Cardiac fibroblast (primary cell): Measurements from ENCODE around the gene CRYGN.
A peak's percentile ranks its signal among the peaks of the same experiment; 100 is the strongest.

Experiments used
- DNase-seq, 2 donors: peaks; one replicate each; pipeline versions ENCODE4 v3.0.0 to v3.0.0-alpha.2; 2010; ENCODE audit warnings: low read depth in 2 of 2
- H3K4me3 ChIP-seq, 2 donors: replicated peaks in 1 of 2; 1 replicate in 1 of 2; 2 replicates in 1 of 2; pipeline ENCODE4 v1.5.1; 2011; ENCODE audit warnings: low read depth in 2 of 2, low read length in 2 of 2, mild to moderate bottlenecking in 2 of 2, moderate library complexity in 1 of 2
- CTCF ChIP-seq: IDR thresholded peaks from one replicate; pipeline ENCODE4 v1.5.1; 2011; ENCODE audit warnings: low read depth, mild to moderate bottlenecking, low read length, inconsistent platforms

Gene CRYGN

DNA sequence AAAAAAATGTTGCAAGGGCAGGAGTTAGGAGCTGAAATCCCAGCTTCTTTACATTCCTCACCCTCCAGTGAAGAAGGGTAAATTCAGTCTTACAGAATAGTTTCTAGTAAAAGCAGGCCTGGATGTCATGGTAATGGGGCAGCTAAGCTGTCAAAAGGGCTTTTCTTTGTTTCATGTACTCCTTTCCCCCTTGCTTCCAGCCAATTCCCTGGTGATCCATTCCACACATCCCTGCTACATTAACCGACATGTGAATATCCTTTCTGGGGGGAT, 43.7 kb upstream of the CRYGN start:
- TF ChIP-seq CTCF: no peak
- H3K4me3 ChIP-seq: no peak overlapping the region
- no peak for DNase-seq

DNA sequence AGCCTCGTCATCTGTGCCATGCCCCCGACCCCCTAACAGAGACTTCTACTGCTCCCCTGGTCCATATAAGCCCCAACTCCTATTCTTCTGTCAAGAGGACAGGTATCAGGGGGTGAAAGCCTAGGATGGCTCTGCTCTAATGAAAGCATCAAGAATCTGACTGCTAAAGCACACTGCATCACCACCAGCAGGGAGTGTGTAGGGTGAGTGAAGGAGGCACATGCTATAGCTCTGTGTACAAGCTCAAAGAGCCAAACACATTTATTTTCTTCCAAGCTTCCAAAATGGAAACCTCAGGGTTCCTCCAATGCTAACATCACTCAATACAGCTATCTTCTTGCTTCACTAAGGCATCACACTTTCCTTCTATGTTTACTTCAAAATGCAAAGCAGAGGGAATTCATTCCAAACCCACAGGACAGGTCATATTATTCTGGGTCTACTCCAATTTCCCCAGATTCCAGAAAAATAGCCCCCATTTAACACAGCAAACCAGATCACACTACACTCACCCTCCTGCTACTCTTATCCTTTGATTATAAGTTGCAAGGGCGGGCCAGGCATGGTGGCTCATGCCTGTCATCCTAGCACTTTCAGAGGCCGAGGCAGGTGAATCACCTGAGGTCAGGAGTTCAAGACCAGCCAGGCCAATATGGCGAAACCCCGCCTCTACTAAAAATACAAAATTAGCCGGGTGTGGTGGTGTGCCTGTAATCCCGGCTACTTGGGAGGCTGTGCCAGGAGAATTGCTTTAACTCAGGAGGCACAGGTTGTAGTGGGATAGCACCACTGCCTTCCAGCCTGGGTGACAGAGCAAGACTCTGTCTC, 43.2 kb upstream of the CRYGN start:
- no peak for TF ChIP-seq CTCF
- DNase-seq: no peak
- H3K4me3 ChIP-seq: no peak overlapping the region

DNA sequence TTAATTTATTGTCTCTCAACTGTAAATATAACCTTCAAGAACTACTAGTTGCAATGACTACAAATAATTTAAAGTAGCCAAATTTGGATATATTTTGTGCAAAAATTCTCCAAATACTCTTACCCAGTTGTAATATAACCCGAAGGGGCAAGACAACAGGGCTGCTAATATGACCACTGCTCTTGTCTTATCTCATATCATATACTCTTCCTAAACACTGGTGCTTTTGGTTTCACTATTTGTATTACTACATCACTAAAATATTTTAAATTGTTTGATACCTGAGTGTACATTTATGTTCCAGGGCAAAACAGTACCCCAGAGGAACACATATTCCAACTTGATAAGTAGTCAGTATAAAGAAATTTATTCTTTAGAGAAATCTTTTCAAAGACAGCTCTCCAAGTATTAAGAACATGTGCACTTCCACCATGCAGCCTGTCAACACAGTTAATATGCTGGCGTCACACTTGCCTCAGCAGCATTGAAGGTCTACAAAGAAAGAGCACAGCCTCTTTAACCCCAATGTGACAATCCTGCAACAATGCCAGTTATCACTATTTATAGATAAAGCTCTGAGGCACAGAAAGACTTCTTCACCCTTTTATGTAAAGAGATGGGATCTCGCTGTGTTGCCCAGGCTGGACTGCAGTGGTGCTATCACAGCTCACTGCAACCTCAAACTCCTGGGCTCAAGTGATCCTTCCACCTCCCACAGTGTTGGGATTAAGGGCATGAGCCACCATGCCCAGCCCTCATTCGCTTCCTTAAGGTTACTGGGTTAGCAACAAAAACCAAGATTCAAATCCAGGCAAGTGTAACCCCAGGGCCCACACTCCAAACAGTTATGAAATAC, 41.9 kb upstream of the CRYGN start:
- no peak for TF ChIP-seq CTCF

GRCh38 chr7:151477867-151478266, 37.9 kb upstream of the CRYGN start:
- no peak overlapping the region for H3K4me3 ChIP-seq
- DNase-seq: no peak

More for the DNA sequence above, 41.9 kb upstream of the CRYGN start:
- no peak for DNase-seq
- H3K4me3 ChIP-seq: no peak overlapping the region

DNA sequence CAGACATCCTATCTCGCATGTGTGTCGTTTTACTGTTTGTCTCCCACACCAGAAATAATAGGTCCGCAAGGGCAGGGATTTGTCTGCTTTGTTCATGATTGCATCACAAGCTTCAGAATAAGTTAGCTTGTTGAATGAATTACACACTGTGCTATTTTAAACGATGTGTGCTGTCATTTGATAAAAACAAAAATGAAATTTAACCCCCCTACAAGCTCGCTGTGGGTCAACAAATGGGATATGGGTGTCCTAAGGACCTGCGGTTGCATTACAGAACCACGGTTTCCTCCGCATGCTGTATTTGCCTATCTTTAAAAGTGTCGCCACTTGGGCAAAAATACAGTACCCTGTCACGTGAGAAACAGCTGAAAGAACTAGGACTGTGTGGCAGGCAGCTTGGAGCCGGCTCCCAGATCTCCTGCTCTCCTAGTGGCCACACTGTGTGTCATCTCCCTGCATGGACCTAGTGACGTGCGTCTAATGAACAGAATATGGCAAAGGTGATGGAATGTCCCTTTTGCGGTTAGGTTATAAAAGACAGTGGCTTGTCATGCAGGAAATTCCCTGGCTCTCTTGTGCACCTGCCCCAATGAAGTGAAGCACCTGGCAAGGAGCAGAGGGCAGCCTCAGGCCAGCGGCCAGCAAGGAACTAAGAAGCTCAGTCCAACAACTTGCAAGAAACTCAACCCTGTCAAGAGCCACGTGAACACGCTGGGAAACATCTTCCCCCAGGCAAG, 32.9 kb upstream of the CRYGN start:
- no peak for TF ChIP-seq CTCF
- DNase-seq: peak; percentile 48 to 76
- H3K4me3 ChIP-seq: no peak overlapping the region

More at GRCh38 chr7:151477867-151478266, 37.9 kb upstream of the CRYGN start:
- no peak for TF ChIP-seq CTCF

- TF ChIP-seq CTCF: no peak
- H3K4me3 ChIP-seq: no peak overlapping the region
- no peak for DNase-seq
These were observed 30.8 kb upstream of the CRYGN start for GRCh38 chr7:151470711-151471110.
